ENCODE data around the gene FBF1. TPM values are rescaled to one million over a fixed set of nuclear protein-coding genes. Genes with fewer than 3 reads are reported as not detected.

Gene FBF1
- total RNA-seq, 1 experiment from 2014 or later, result 34.4 TPM

DNA sequence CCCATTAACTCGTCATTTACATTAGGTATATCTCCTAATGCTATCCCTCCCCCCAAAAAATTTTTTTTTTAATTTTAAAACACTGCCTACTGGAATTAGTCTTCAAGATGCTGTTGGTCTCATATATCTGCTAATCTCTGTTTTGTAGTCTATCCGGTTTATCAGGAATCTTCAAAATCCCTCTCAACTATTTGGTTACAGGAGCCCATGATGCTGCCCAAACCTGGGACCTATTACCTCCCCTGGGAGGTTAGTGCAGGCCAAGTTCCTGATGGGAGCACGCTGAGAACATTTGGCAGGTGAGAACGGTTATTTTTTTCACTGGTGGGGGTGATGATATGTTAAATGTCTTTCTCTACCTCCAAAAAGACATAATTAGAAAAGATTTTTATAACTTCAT is 45.1 kb upstream of the FBF1 start:
- ChIA-PET CTCF (no interaction called here), POLR2A (ENCODE audit: low non-redundant PET) (no interaction called here)
- no peaks in the 10 kb centered on the region for H3K36me3 ChIP-seq (ENCODE audit: insufficient read depth, low read length, poor library complexity, severe bottlenecking)
- BruUV-seq (replicated peaks), result no TSS peak
- H3K27me3 ChIP-seq (replicated peaks; ENCODE audit: insufficient read depth, low read depth, low read length, poor library complexity), result no peaks in the 10 kb centered on the region
- no peak overlapping the region for H3K4me3 ChIP-seq (ENCODE audit: low read depth, low read length, poor library complexity, severe bottlenecking)
- intact Hi-C loops (cut with micrococcal nuclease; ENCODE audit: unreplicated experiment), result no loop called here
- no peaks in the 10 kb centered on the region for H3K9me3 ChIP-seq (ENCODE audit: low read depth, low read length, poor library complexity, severe bottlenecking)
- no peak overlapping the region for H3K27ac ChIP-seq (ENCODE audit: low read depth, low read length, poor library complexity, severe bottlenecking)
- no peak for TF ChIP-seq EZH2 (IDR thresholded peaks at IDR 0.05; ENCODE audit: borderline replicate concordance, low read depth, low read length, poor library complexity, severe bottlenecking)
- TF ChIP-seq, protein P1, sequence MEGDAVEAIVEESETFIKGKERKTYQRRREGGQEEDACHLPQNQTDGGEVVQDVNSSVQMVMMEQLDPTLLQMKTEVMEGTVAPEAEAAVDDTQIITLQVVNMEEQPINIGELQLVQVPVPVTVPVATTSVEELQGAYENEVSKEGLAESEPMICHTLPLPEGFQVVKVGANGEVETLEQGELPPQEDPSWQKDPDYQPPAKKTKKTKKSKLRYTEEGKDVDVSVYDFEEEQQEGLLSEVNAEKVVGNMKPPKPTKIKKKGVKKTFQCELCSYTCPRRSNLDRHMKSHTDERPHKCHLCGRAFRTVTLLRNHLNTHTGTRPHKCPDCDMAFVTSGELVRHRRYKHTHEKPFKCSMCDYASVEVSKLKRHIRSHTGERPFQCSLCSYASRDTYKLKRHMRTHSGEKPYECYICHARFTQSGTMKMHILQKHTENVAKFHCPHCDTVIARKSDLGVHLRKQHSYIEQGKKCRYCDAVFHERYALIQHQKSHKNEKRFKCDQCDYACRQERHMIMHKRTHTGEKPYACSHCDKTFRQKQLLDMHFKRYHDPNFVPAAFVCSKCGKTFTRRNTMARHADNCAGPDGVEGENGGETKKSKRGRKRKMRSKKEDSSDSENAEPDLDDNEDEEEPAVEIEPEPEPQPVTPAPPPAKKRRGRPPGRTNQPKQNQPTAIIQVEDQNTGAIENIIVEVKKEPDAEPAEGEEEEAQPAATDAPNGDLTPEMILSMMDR (conservative IDR thresholded peaks at IDR 0.05; ENCODE audit: low read depth, low read length), result no peak
- peaks cover 22% of the 10 kb centered on the region for H3K4me1 ChIP-seq (ENCODE audit: insufficient read depth, low read length, poor library complexity, severe bottlenecking)
- no peak for DNase-seq (ENCODE audit: low spot score)

DNA sequence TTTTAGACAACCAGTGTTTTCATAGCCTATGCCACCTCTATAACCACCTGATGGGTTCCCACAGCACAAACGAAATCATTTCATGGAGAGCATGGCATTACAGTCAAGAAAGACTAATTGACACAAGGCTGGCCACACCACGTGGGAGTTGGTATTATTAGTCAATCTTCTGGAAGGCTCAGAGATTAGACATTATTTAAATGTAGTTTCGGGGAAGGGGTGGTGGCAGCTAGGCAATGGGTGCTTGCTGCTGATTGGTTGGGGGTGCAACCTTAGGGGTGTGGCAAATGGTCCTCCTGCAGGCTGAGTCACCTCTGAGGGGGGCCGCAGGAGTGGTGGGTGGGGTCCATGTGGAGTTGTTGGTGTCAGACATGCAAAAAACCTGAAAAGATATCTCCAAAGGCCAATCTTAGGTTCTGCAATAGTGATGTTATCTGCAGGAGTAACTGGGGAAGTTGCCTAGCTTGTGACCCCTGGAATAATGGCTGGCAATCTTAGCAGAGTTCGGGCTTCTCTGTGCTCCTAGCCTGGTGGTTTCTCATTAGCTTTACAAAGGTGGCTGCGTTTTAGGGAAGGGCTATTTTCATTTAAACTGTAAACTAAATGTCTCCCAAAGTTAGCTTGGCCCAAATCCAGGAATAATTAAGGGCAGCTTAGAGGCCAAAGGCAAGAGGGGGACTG is 42.8 kb upstream of the FBF1 start:
- CTCF ChIA-PET, result interaction anchor here (1.0 kb wide), 1 partner anchor 23 kb away, joined by 13 read pairs; no protein-coding TSS in a partner anchor

DNA sequence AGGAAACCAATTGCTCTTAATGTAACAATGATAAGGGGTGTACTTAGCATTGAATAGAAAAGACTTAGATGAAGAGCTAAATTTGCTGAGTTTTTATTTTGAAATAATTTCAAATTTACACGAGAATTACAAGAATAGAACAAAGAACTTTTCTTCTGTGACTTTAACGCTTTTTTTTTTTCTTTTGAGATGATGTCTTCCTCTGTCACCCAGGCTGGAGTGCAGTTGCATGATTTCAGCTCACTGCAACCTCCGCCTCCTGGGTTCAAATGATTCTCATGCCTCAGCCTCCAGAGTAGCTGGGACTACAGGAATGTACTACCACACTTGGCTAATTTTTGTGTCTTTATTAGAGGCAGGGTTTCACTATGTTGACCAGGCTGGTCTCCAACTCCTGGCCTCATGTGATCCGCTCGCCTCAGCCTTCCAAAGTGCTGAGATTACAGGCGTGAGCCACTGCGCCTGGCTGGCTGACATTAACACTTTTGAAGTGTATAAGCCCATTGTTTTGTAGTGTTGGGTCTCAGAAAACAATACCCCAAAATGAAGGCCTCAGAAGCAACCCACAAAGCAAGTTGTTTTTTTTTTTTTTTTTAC is 40.3 kb upstream of the FBF1 start:
- Histone ChIP-seq H3K27ac (ENCODE audit: low read depth, low read length, poor library complexity, severe bottlenecking) (peak overlapping the region; percentile 95), H3K4me3 (ENCODE audit: low read depth, low read length, poor library complexity, severe bottlenecking) (no peak overlapping the region), H3K9me3 (ENCODE audit: low read depth, low read length, poor library complexity, severe bottlenecking) (no peaks in the 10 kb centered on the region), H3K27me3 (replicated peaks; ENCODE audit: insufficient read depth, low read depth, low read length, poor library complexity) (no peaks in the 10 kb centered on the region), H3K4me1 (ENCODE audit: insufficient read depth, low read length, poor library complexity, severe bottlenecking) (peaks cover 23% of the 10 kb centered on the region), H3K36me3 (ENCODE audit: insufficient read depth, low read length, poor library complexity, severe bottlenecking) (no peaks in the 10 kb centered on the region)
- POLR2A ChIA-PET (ENCODE audit: low non-redundant PET), result no interaction called here
- CTCF ChIA-PET, result interaction anchor here (0.7 kb wide), 1 partner anchor 39 kb away, joined by 3 read pairs; no protein-coding TSS in a partner anchor
- BruUV-seq (replicated peaks), result no TSS peak
- DNase-seq (ENCODE audit: low spot score), result no peak
- intact Hi-C loops (cut with micrococcal nuclease; ENCODE audit: unreplicated experiment), result no loop called here
- TF ChIP-seq EZH2 (IDR thresholded peaks at IDR 0.05; ENCODE audit: borderline replicate concordance, low read depth, low read length, poor library complexity, severe bottlenecking), result no peak
- TF ChIP-seq, protein P1 (conservative IDR thresholded peaks at IDR 0.05; ENCODE audit: low read depth, low read length), result no peak

More for the DNA sequence above, 42.8 kb upstream of the FBF1 start:
- POLR2A ChIA-PET (ENCODE audit: low non-redundant PET), result interaction anchor here (0.5 kb wide), 1 partner anchor 126 kb away, joined by 4 read pairs; no protein-coding TSS in a partner anchor
- H3K36me3 ChIP-seq (ENCODE audit: insufficient read depth, low read length, poor library complexity, severe bottlenecking), result no peaks in the 10 kb centered on the region
- H3K4me1 ChIP-seq (ENCODE audit: insufficient read depth, low read length, poor library complexity, severe bottlenecking), result peaks cover 22% of the 10 kb centered on the region
- no peak overlapping the region for H3K4me3 ChIP-seq (ENCODE audit: low read depth, low read length, poor library complexity, severe bottlenecking)
- H3K27ac ChIP-seq (ENCODE audit: low read depth, low read length, poor library complexity, severe bottlenecking), result peak overlapping the region; percentile 30
- H3K27me3 ChIP-seq (replicated peaks; ENCODE audit: insufficient read depth, low read depth, low read length, poor library complexity), result no peaks in the 10 kb centered on the region
- intact Hi-C loops (cut with micrococcal nuclease; ENCODE audit: unreplicated experiment), result no loop called here
- DNase-seq (ENCODE audit: low spot score), result peak; percentile 77
- no peaks in the 10 kb centered on the region for H3K9me3 ChIP-seq (ENCODE audit: low read depth, low read length, poor library complexity, severe bottlenecking)
- no TSS peak for BruUV-seq (replicated peaks)
- TF ChIP-seq, protein P1 (conservative IDR thresholded peaks at IDR 0.05; ENCODE audit: low read depth, low read length), result no peak
- no peak for TF ChIP-seq EZH2 (IDR thresholded peaks at IDR 0.05; ENCODE audit: borderline replicate concordance, low read depth, low read length, poor library complexity, severe bottlenecking)

All from A673 (cell line).